A673 (cell line): ENCODE results near the gene GRIK2.

ENCODE experiments used
- CTCF ChIP-seq: fragments of 300-800, 200-600 bp; sonication (generic); conservative IDR thresholded peaks from 2 replicates; pipeline ENCODE4 v1.5.1; 2017; ENCODE audit warnings: low read depth, mild to moderate bottlenecking, antibody characterized with exemption, low read length, moderate library complexity, mixed read lengths
- EZH2 ChIP-seq: fragments of 200-600 bp; sonication (generic); IDR thresholded peaks from 2 replicates; pipeline ENCODE4 v1.6.1; 2017; ENCODE audit warnings: borderline replicate concordance, low read depth, mild to moderate bottlenecking, mixed read lengths, antibody characterized with exemption, low read length; ENCODE audit not compliant: poor library complexity, severe bottlenecking

GRCh38 chr6:101716387-101716786 is 322.9 kb downstream of the GRIK2 start:
- no peak for TF ChIP-seq CTCF
- no peak for TF ChIP-seq EZH2
